ENCODE results near the gene PCDH19.

GRCh38 chrX:100409610-100410590 is at the start of gene PCDH19:
- TF ChIP-seq CTCF (IDR thresholded peaks at IDR 0.05) (no peak), USF1 (IDR thresholded peaks at IDR 0.05; ENCODE audit: borderline replicate concordance, low read depth) (no peak), TEAD4 (IDR thresholded peaks at IDR 0.05; ENCODE audit: borderline replicate concordance, insufficient read depth) (no peak), SMC3 (IDR thresholded peaks at IDR 0.05; ENCODE audit: low read depth, low read length) (no peak), RAD21 (IDR thresholded peaks at IDR 0.05; ENCODE audit: low read length) (no peak), FOSL2 (IDR thresholded peaks at IDR 0.05; ENCODE audit: borderline replicate concordance, low read depth) (no peak)
